Stimulated activated CD4-positive, alpha-beta T cell treated with anti-CD3 and anti-CD28 coated beads, TNF-alpha, amount 100 ng/mL, for 4 hours (primary cell): ENCODE measurements around the gene MTCL1.

Experiments used
- DNase-seq, 3 experiments: peaks; one replicate each; pipeline ENCODE4 v3.0.0-alpha.2; 2020; ENCODE audit warnings: low read depth in 3 of 3

The MTCL1 gene

DNA sequence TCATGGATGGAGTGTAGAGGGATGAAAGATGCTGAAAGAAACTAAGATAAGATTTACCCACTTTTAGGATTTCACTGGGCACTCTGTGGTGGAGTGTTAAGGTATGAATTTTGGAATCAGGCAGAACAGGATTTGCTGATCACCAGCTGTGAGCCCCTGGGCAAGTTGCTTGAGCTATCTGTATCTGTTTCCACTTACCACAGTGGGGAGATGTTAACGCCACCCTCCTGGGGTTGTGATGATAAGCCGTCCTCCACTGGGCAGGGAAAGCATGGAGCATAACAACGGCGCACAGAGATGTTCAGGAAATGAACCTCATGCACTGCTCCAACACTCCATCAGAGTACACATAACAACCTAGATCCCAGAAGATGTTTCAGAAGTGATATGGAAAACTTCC lies 160.6 kb downstream of the MTCL1 start:
- DNase-seq, result no peak

DNA sequence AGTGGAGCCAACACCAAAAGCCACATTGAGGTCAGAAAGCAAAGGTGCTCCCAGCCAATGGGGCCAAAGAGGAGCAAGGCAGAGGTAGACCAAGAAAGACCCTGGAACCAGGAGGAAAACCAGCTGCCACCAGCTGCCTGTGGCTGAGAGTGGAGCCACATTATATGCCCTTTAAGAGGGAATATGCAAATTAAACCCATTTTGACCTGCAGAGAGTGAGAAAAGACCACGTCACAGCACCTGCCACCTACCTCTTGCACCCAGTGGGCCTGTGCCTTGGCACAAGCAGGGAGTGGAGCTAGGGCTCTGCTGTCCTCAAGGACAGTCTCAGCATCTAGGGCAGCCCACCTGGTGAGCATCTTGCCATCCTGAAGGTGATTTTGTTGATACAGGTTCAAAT lies 161.3 kb downstream of the MTCL1 start:
- no peak for DNase-seq

DNA sequence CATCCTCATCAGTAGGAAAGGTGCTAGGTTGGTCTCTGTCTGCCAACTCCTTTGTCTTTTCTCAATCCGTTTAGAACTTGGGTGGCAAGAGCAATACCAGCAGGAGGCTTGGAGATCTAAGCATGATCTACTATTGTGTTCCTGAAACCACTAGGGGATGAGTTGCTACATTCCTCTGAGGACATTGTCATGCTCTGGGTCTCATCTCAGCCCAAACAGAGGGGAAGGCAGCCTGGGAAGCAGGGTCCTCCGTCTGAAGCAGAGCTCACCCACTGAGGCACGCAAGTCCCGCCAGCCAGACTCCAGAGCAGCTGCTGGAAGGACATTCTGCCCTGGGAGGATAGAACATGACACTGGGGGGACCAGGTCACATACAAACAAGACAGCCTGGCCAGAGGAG lies 162.9 kb downstream of the MTCL1 start:
- no peak for DNase-seq

DNA sequence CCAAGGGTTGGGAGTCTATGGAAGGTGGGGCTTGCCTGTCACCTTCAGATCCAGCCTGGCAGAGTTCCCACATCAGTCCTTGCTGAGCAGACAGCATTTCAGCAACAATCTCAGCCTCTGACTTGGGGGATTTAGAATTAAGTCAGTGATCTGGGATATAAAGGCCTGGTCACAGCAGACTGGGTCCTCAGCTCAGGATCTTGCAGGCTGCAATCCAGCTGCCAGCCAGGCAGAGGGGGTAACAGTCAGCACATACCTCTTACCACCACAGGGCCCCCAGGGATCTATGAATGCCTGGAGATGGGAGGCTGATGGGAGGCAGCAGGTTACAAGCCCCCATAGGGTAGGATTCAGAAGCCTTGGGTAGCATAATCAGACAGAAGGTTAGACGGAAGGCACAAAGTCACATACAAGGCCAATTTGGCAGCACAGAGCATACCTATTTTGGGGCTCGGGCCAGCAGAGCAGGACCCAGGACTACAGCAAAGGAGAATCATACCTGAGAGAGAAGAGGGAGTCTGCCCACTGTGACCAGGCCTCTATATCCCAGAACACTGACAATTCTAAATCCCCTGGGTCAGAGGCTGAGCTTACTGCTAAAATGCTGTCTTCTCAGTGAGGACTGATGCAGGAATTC lies 163.5 kb downstream of the MTCL1 start:
- DNase-seq, result no peak

DNA sequence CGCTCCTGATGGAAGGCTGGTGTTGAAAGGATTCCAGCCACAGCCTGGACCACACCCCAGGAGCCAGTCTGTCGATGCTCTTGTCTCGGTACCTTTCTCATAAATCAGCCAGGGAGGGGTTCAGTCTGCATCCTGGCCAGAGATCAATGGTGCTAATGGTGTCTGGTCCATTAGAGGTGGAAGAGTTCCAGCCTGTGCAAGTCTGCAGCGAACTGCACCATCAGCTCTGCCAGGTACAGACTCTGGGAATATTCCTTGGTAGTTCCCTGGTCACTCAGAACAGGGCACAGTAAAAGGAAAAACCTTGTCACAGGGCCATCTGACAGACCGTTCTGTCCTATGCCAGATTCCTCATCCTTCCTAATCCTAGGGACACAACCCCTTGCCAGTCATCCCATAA lies 164.3 kb downstream of the MTCL1 start:
- no peak for DNase-seq

DNA sequence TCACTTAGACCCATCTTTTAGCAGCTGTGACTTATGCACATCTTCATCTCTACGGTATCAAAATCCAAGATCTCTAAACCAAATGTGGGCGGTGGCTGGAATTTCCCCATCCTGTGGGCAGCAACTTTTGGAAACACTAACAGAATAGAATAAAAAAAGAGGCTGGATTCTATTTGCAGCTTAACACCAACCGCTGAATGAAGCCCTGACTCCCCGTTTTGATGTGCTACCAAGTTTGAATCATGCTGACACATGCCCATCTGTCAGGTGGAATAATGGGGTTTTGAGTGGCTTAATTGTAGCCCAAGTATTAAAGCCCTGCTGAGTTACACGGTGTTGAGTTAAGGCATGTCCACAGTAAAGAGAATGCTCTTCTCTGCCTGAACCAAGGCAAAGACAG lies 165.2 kb downstream of the MTCL1 start:
- DNase-seq, result no peak

DNA sequence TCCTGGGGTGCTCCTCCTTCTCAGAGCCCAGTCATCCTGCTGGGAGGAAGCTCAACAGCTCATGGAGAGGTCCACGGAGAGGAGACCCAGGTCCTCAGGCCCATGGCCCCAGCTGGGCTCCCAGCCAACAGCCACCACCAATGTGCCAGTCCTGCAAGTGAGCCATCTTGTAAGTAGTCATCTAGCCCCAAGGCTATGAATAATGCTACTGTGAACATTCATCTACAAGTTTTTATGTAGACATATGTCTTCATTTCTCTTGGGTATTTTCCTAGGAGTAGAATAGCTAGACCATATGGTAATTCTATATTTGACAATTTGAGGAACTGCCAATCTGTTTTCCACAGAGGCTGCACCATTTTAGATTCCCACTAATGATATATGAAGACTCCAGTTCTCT lies 166.1 kb downstream of the MTCL1 start:
- no peak for DNase-seq

DNA sequence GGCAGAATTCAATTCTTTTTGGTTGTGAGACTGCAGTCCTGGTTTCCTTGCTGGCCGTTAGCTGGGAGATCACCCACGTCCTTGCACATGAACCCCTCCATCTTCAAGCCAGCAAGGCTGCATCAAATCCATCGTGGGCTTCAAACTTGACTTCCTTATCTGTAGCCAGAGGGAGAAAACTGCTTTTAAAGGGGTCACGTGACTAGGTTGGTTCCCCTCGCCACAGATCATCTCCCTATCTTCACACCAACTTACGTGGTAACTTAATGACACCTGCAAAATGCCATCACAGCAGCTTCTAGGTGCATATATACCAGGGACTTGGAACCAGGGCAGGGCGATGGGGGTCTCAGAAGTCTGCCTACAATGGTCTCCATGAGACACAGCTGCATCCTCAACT lies 169.5 kb downstream of the MTCL1 start:
- DNase-seq, result no peak

DNA sequence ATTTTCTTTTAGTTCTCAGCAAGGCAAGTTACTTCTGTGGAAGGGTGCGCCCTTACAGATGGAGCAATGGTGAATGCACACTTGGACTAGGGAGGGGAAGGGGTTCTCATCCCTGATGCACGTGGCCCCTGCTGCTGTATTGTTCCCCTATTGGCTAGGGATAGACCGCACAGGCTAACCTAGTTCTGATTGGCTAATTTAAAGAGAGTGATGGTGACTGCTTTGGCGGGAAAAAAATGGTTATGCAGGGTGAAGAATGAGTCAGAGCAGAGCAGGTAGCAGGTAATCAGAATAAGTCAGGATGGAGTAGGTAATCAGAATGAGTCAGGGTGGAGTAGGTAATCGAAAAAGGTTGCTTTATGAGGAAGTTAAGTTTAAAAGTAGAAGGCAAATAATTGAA lies 171.5 kb downstream of the MTCL1 start:
- DNase-seq, result no peak

DNA sequence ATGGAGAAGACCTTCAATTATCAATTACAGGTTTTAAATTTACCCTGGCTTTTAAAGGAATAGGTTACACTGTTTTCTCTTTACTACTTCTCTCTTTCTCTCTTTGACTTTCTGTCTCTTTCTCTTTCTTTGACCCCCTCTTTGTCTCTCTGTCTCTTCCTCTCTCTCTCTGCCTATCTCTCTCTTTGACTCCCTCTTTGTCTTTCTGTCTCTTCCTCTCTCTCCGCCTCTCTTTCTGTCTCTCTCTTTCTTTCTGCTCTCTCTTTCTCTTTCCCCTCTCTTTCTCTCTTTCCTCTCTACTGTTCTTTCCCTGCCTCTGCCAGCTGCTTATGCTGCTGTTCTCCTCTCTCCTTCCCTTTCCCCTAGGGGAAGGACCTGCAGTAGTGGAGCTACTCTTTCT lies 175.7 kb downstream of the MTCL1 start:
- no peak for DNase-seq
